Activated T-cell treated with anti-CD3 and anti-CD28 coated beads, Interleukin-2, amount 50 U/mL, for 24 hours (primary cell): ENCODE results near the gene PABPC1L.

ENCODE experiments used
- DNase-seq: peaks from one replicate; pipeline ENCODE4 v3.0.0-alpha.2; 2020
- H3K27ac Mint-ChIP-seq: 2 replicates; pipeline ENCODE4 v1.8.0; 2020; ENCODE audit warnings: mild to moderate bottlenecking, mixed read lengths
- H3K27me3 Mint-ChIP-seq: 2 replicates; pipeline ENCODE4 v1.8.0; 2020; ENCODE audit warnings: mixed read lengths
- H3K36me3 Mint-ChIP-seq: 2 replicates; pipeline ENCODE4 v1.8.0; 2020; ENCODE audit warnings: low read depth, mixed read lengths
- H3K4me1 Mint-ChIP-seq: 2 replicates; pipeline ENCODE4 v1.8.0; 2020; ENCODE audit warnings: low read depth, mixed read lengths
- H3K4me3 Mint-ChIP-seq: 2 replicates; pipeline ENCODE4 v1.8.0; 2020; ENCODE audit warnings: mild to moderate bottlenecking, moderate library complexity, mixed read lengths
- H3K9me3 Mint-ChIP-seq: 2 replicates; pipeline ENCODE4 v1.8.0; 2020; ENCODE audit warnings: mixed read lengths

Gene PABPC1L

DNA sequence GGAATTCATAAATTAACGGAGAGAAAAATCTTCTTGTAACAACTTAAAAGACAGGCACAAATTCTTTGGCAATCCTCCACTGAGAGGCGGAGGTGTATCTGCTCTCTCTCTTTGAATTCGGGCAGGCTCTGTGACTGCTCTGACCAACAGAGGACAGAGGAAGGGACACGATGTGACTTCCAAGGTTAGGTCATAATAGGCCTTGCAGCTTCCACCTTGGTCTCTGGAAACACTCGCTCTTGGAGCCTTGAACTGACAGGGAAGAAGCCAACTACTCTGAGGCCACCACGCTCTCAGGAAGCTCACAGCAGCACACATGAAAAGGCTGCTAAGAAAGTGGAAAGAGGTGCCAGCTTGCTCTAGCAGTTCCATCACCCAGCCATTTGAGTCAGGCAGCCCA, 35.4 kb downstream of the PABPC1L start:
- H3K27me3 Mint-ChIP-seq: no peaks in the 10 kb centered on the region
- H3K9me3 Mint-ChIP-seq: no peaks in the 10 kb centered on the region
- no peak overlapping the region for H3K4me3 Mint-ChIP-seq
- no peak for DNase-seq
- H3K36me3 Mint-ChIP-seq: peaks cover 99% of the 10 kb centered on the region
- no peaks in the 10 kb centered on the region for H3K4me1 Mint-ChIP-seq
- peak overlapping the region; percentile 53 for H3K27ac Mint-ChIP-seq

GRCh38 chr20:44946271-44946852, 36.5 kb downstream of the PABPC1L start:
- Mint-ChIP-seq H3K4me1 (no peaks in the 10 kb centered on the region), H3K36me3 (peaks cover 99% of the 10 kb centered on the region), H3K4me3 (no peak overlapping the region), H3K27ac (peak overlapping the region; percentile 56), H3K9me3 (no peaks in the 10 kb centered on the region), H3K27me3 (no peaks in the 10 kb centered on the region)
- DNase-seq: no peak

- H3K27ac Mint-ChIP-seq: no peak overlapping the region
- DNase-seq: no peak
- peaks cover 7% of the 10 kb centered on the region for H3K4me1 Mint-ChIP-seq
- H3K27me3 Mint-ChIP-seq: no peaks in the 10 kb centered on the region
- peaks cover 99% of the 10 kb centered on the region for H3K36me3 Mint-ChIP-seq
- H3K4me3 Mint-ChIP-seq: no peak overlapping the region
- H3K9me3 Mint-ChIP-seq: no peaks in the 10 kb centered on the region
Observed at GRCh38 chr20:44948107-44948506, 38.2 kb downstream of the PABPC1L start.

- H3K4me3 Mint-ChIP-seq: no peak overlapping the region
- no peaks in the 10 kb centered on the region for H3K9me3 Mint-ChIP-seq
- H3K4me1 Mint-ChIP-seq: peaks cover 11% of the 10 kb centered on the region
- H3K27me3 Mint-ChIP-seq: no peaks in the 10 kb centered on the region
- H3K27ac Mint-ChIP-seq: peak overlapping the region; percentile 55
- peaks cover 99% of the 10 kb centered on the region for H3K36me3 Mint-ChIP-seq
- no peak for DNase-seq
Observed at GRCh38 chr20:44948513-44948912, 38.7 kb downstream of the PABPC1L start.

DNA sequence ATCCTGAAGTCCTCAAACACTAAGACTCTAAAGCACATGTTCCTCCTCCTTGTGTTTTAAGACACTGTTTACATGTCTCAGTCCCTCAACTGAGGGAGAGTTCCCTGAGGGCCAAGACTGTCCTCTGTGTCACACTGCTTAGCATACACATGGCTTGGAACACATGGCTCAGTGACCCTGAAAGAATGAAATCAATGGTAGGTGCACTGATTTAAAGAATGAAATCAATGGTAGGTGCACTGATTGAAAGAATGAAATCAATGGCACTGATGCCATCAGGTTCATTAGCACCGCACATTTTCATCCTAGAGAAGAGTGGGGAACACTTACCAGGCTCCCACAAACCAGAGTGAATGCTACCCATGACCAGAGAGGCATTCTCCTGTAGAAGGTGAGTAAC, 40.5 kb downstream of the PABPC1L start:
- H3K4me1 Mint-ChIP-seq: peaks cover 23% of the 10 kb centered on the region
- no peak for DNase-seq
- no peak overlapping the region for H3K4me3 Mint-ChIP-seq
- H3K9me3 Mint-ChIP-seq: no peaks in the 10 kb centered on the region
- no peaks in the 10 kb centered on the region for H3K27me3 Mint-ChIP-seq
- H3K27ac Mint-ChIP-seq: peak overlapping the region; percentile 31
- peaks cover 99% of the 10 kb centered on the region for H3K36me3 Mint-ChIP-seq

DNA sequence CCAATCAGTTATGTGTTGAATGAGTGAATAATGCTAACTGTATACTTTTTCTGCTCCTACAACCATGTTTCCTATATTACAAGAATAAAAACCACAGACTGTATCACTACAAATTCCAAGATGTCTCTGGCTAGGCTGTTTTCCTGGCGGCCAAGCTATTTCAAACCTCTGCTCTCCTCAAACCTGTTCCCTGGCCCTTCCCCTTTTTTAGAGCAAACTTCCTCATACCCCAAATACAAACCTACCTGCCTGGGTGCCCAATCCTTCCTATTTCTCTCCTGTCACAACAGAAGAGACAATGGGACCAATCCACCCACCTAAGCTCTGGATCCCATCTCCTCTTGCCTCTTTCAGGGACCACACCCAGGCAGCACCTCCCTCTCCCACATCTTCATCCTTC, 42.9 kb downstream of the PABPC1L start:
- Mint-ChIP-seq H3K27me3 (no peaks in the 10 kb centered on the region), H3K4me3 (no peak overlapping the region), H3K4me1 (peaks cover 43% of the 10 kb centered on the region), H3K9me3 (no peaks in the 10 kb centered on the region), H3K36me3 (peaks cover 99% of the 10 kb centered on the region), H3K27ac (peak overlapping the region; percentile 56)
- no peak for DNase-seq

DNA sequence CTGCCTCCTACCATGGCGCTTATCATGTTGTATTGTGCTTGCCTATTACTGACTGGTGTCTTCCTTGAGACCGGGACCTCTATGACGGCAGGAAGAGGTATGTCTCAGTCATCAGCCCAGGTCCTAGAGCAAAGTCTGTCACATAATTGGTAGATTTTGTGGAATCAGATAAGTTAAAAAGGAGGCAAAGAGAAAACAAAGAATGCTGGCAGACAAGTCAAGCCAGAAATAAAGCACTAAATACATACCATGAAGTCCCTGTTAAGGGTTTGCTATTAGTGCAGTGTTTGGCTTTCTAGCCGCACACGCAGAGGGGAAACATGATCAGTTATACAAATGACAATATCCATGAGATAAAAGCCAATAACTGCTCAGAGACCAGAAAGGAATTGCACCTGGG, 44.4 kb downstream of the PABPC1L start:
- no peaks in the 10 kb centered on the region for H3K9me3 Mint-ChIP-seq
- H3K4me1 Mint-ChIP-seq: peaks cover 58% of the 10 kb centered on the region
- H3K4me3 Mint-ChIP-seq: no peak overlapping the region
- H3K27me3 Mint-ChIP-seq: no peaks in the 10 kb centered on the region
- DNase-seq: no peak
- peaks cover 99% of the 10 kb centered on the region for H3K36me3 Mint-ChIP-seq
- H3K27ac Mint-ChIP-seq: peak overlapping the region; percentile 8

DNA sequence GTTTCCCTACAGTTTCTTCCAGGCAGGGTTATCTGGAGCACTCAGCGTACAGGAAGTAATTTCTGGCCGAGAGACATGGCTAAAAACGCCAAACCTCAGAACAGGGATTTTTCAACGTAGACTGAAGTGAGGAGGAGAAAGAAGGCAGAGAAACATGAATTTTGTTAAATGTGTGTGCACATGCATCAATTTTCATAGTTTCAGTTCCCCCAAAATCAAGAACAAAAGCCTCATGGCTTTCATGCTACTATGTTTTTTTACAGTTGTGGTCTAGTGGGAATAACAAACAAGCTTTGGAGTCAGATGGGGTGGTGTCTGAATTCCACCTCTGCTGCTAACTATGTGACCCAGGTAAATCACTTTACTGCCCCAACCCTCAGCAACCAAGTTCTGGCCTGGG, 45.4 kb downstream of the PABPC1L start:
- Mint-ChIP-seq H3K9me3 (no peaks in the 10 kb centered on the region), H3K4me1 (peaks cover 63% of the 10 kb centered on the region), H3K27ac (peak overlapping the region; percentile 22), H3K4me3 (no peak overlapping the region), H3K36me3 (peaks cover 96% of the 10 kb centered on the region), H3K27me3 (no peaks in the 10 kb centered on the region)
- no peak for DNase-seq

DNA sequence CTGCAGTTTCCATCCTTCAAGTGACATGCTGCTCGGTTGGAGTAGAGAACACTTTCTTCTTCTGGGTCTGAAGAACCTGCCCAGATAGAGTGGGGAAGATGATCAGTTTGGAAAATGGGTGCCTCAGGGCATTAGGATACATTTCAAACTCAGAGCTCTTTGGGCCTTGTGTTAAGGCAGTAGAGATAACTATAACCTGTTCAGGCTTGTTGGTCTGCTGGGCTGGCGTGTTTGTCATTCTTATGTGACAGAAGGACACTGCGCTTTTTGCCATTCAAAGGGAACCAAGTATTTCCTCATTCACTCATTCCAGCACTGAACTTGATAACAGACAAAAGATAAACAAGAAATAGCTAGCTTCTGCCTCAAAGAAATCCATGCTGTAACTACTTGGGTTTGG, 46.5 kb downstream of the PABPC1L start:
- no peaks in the 10 kb centered on the region for H3K27me3 Mint-ChIP-seq
- H3K27ac Mint-ChIP-seq: no peak overlapping the region
- no peak for DNase-seq
- H3K4me3 Mint-ChIP-seq: no peak overlapping the region
- peaks cover 85% of the 10 kb centered on the region for H3K36me3 Mint-ChIP-seq
- H3K9me3 Mint-ChIP-seq: no peaks in the 10 kb centered on the region
- peaks cover 74% of the 10 kb centered on the region for H3K4me1 Mint-ChIP-seq

- Mint-ChIP-seq H3K36me3 (peaks cover 66% of the 10 kb centered on the region), H3K27ac (peak overlapping the region; percentile 98)
Observed at GRCh38 chr20:44958276-44958675, 48.4 kb downstream of the PABPC1L start.

DNA sequence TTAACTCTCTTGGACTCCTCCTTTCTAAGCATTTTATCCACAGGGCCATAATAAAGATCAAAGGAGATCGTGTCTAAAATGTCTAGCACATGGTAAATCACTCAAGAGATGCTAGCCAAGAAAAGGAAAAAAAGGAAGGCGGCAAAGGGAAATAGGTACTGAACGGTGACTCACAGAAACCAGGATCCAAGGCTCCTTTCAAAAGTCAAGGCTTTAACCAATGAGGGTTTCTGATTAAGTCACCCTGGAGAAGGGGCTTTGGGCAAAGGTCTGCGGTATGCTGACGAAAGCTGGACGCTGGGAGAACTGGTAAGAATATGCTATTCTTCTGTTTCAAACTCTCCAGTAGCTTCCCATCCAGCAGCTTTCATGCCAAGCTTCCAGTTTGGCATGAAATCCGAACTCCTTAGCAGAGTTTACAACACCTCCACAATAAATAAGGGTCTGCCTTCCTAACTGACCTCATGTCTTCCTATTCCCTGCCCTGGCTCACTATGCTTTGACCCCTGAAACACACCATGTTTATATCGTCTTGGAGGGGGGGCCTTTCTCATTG, 49.3 kb downstream of the PABPC1L start:
- Mint-ChIP-seq H3K4me3 (peak overlapping the region; percentile 97), H3K27me3 (no peaks in the 10 kb centered on the region), H3K27ac (peak overlapping the region; percentile 98), H3K9me3 (no peaks in the 10 kb centered on the region), H3K4me1 (peaks cover 80% of the 10 kb centered on the region), H3K36me3 (peaks cover 57% of the 10 kb centered on the region)
- no peak for DNase-seq

More at GRCh38 chr20:44958276-44958675, 48.4 kb downstream of the PABPC1L start:
- Mint-ChIP-seq H3K9me3 (no peaks in the 10 kb centered on the region), H3K4me1 (peaks cover 81% of the 10 kb centered on the region), H3K4me3 (peak overlapping the region; percentile 97), H3K27me3 (no peaks in the 10 kb centered on the region)
- no peak for DNase-seq

GRCh38 chr20:44959638-44960102, 49.8 kb downstream of the PABPC1L start:
- H3K4me1 Mint-ChIP-seq: peaks cover 81% of the 10 kb centered on the region
- H3K36me3 Mint-ChIP-seq: peaks cover 52% of the 10 kb centered on the region
- peak overlapping the region; percentile 98 for H3K27ac Mint-ChIP-seq
- H3K27me3 Mint-ChIP-seq: no peaks in the 10 kb centered on the region
- peak; percentile 74 for DNase-seq
- peak overlapping the region; percentile 97 for H3K4me3 Mint-ChIP-seq
- no peaks in the 10 kb centered on the region for H3K9me3 Mint-ChIP-seq

DNA sequence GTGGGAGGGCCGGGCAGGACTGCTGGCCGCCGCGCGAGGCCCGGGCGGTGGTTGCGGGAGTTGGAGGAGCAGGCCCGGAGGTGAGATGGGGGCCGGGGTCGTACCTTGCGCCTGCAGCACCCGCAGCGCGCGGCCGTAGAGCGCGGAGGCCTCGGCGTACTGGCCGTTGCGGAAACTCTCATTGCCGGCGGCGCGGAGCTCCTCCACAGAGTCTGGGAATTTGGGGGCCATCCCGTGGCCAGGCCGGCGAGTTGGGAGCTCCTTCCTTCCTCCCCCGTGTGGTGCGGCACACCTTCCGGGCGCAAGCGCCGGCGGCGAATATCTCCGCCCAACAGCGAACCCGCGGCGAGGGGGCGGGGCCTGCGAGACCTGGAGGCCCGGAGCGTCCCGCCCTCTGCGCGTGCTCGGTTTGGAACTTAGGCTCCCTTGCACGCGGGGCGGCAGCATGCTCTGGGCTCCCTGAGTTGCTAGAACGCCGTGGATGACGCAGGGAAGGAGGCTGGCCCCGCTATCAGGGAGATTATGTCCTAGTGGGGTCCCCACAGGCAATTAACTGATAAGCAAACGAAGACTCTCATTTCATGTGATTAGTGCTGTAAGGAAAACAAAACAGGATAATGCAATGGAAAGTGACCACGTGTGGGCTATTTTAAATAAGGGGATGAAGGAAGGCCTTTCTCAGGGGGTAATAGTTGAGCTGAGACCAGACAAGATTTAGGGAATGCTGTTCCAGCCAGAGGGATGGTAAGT, 50.4 kb downstream of the PABPC1L start, which contains the start of gene TOMM34:
Gene TOMM34 (minus strand): TSS at position 295 of the 750 bp plus-strand sequence. CDS start 64 bp downstream, at position 231.
- peaks cover 46% of the 10 kb centered on the region for H3K36me3 Mint-ChIP-seq
- DNase-seq: peak; percentile 97
- H3K27me3 Mint-ChIP-seq: no peaks in the 10 kb centered on the region
- peaks cover 79% of the 10 kb centered on the region for H3K4me1 Mint-ChIP-seq
- H3K9me3 Mint-ChIP-seq: no peaks in the 10 kb centered on the region
- peak within 1 kb of the TSS; percentile 98 for H3K27ac Mint-ChIP-seq
- H3K4me3 Mint-ChIP-seq: peak within 1 kb of the TSS; percentile 97

DNA sequence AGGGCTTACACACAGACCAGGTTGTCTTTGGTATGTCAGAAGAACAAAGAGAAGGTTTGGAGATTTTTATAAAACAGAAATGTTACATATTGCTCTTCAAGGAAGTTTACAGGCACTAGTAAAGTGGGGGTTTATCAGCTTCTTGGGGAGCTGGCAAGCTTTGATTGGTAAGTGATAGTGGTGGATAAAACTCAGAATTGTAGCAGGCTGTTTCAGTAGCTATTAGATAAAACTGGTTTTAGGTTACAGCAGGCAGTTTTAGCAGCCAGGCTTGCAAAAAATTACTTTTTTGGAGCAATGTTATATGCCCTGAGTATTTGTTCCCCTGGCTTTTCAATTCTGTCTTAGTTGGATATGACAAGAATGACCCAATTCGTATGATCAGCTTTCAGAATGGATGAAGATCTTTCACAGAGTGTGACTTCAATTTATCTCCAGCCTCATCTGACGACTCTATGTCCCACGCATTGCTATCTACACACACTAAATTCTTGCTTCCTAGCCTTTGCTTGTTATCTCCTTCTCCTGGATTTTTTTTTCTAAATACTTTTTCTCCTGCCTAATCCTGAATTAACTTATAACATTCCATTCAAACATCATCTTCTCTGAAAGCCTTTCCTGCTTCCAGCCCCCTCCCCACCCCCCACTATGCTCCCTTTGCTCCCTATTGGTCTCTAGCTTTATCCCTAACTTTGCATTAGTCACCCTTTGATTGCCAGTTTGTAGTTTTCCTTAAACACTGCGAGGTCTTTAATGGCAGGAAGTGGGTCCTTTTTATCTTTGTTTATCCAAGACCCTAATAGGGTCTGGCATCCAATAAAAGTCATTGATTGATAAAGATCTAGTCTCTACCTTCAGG, 51.4 kb downstream of the PABPC1L start:
- Mint-ChIP-seq H3K27ac (peak overlapping the region; percentile 98), H3K27me3 (no peaks in the 10 kb centered on the region), H3K4me3 (peak overlapping the region; percentile 97), H3K36me3 (peaks cover 37% of the 10 kb centered on the region), H3K9me3 (no peaks in the 10 kb centered on the region), H3K4me1 (peaks cover 78% of the 10 kb centered on the region)
- DNase-seq: no peak
